Measurements from ENCODE around the gene POU5F1. TPM values are rescaled to one million over a fixed set of nuclear protein-coding genes. Genes with fewer than 3 reads are reported as not detected.

POU5F1 gene
- polyA plus RNA-seq, 1 of the 3 experiments (the other 2 are of a cell fraction): not detected

Small RNA genes lying within 50 kb of the gene (small RNA-seq; reads per million reads assigned to genes)
- 0 reads per million in 7 experiments for gene POLR2LP1

Other genes with a start within 250 kb of the POU5F1 start
- not detected in 2 replicates for gene SFTA2, start 238.5 kb downstream of the POU5F1 start, polyA plus RNA-seq (2012; rRNA removed)
- not detected in 2 replicates for gene MUCL3, start 229.7 kb downstream of the POU5F1 start, polyA plus RNA-seq (2012; rRNA removed)
- not detected in 2 replicates for gene MUC21, start 187.0 kb downstream of the POU5F1 start, polyA plus RNA-seq (2012; rRNA removed)
- gene MUC22, start 160.2 kb downstream of the POU5F1 start, polyA plus RNA-seq (2012; rRNA removed): 0.12 and 0.13 TPM in 2 replicates
- not detected in 2 replicates for gene C6orf15, start 58.1 kb downstream of the POU5F1 start, polyA plus RNA-seq (2012; rRNA removed)
- gene PSORS1C1, start 55.9 kb downstream of the POU5F1 start, polyA plus RNA-seq (2012; rRNA removed): 3.0 and 3.1 TPM in 2 replicates
- gene CDSN, start 50.2 kb downstream of the POU5F1 start, polyA plus RNA-seq (2012; rRNA removed): 0.02 TPM in 1 of 2 replicates, not detected in the other
- not detected in 2 replicates for gene PSORS1C2, start 31.6 kb downstream of the POU5F1 start, polyA plus RNA-seq (2012; rRNA removed)
- gene CCHCR1, start 12.9 kb downstream of the POU5F1 start, polyA plus RNA-seq (2012; rRNA removed): 15.5 and 18.7 TPM in 2 replicates
- 7.0 and 9.3 TPM in 2 replicates for gene TCF19, start 12.1 kb downstream of the POU5F1 start, polyA plus RNA-seq (2012; rRNA removed)
- gene HLA-C, start 101.4 kb upstream of the POU5F1 start, polyA plus RNA-seq (2012; rRNA removed): 390 and 434 TPM in 2 replicates
- gene HLA-B, start 186.5 kb upstream of the POU5F1 start, polyA plus RNA-seq (2012; rRNA removed): 18.7 and 18.9 TPM in 2 replicates
- gene MICA, start 232.9 kb upstream of the POU5F1 start, polyA plus RNA-seq (2012; rRNA removed): 28.8 and 32.7 TPM in 2 replicates